Measurements from ENCODE around the gene NSG1. TPM values are rescaled to one million over a fixed set of nuclear protein-coding genes. Genes with fewer than 3 reads are reported as not detected.

The NSG1 gene
- total and polyA plus RNA-seq, 2 of the 4 experiments (the other 2 are of a cell fraction) = 0.72 to 1.6 TPM

DNA sequence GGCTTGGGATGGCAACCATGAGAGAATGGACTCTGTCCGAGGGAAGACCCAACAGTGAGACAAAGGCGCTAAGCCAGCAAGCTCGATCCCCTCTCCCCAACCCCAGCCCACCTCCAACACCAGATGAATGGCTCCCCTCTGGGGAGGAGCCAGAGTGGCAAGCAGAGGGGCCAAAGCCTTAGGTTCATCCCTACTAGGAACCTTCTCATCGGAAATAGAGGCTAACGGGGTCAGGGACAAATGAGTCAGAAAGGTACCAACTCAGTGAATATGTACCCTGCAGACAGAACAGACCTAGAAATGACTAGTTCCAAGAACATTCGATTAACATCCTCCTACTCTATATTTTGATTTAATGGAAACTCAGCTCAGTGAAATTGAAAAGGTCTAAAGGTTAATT lies 73.9 kb downstream of the NSG1 start:
- Histone ChIP-seq H3K56ac (ENCODE audit: extremely low read depth, insufficient read depth, low read length) (no peak overlapping the region), H3K27ac (ENCODE audit: insufficient read depth, low read length) (no peak overlapping the region), H2BK120ac (ENCODE audit: low read depth, low read length) (no peak overlapping the region), H3K4me3 (ENCODE audit: insufficient read depth, low read depth, low read length) (no peak overlapping the region), H2BK5ac (ENCODE audit: low read depth, low read length, poor library complexity, severe bottlenecking) (no peak overlapping the region), H3K18ac (ENCODE audit: low read depth, low read length) (no peak overlapping the region), H4K8ac (ENCODE audit: low read depth in 2 of 2, low read length in 2 of 2) (no peak overlapping the region), H3K14ac (replicated peaks; ENCODE audit: low read depth, low read length) (no peak overlapping the region), H2BK20ac (ENCODE audit: low read depth, low read length) (no peak overlapping the region), H2AK9ac (replicated peaks; ENCODE audit: low read depth, low read length, poor library complexity) (no peak overlapping the region), H3K4me1 (ENCODE audit: control insufficient read depth, insufficient read depth, low read length) (peaks cover 11% of the 10 kb centered on the region), H3K79me1 (ENCODE audit: low read depth in 1 of 2, low read length in 2 of 2) (peaks cover 28 to 29% of the 10 kb centered on the region in 2 experiments), H3K23ac (ENCODE audit: low read depth, low read length) (no peak overlapping the region), H4K5ac (ENCODE audit: low read depth, low read length) (no peak overlapping the region), H2AFZ (replicated peaks; ENCODE audit: low read length, poor library complexity) (no peak overlapping the region), H3K9me1 (ENCODE audit: insufficient read depth, low read length) (peaks cover 16% of the 10 kb centered on the region; the same call in 1 of the 2 replicates), H2AK5ac (ENCODE audit: low read depth, low read length) (no peak overlapping the region), H3K9me3 (ENCODE audit: control insufficient read depth, insufficient read depth, low read length) (no peaks in the 10 kb centered on the region), H4K20me1 (ENCODE audit: insufficient read depth, low read length) (no peaks in the 10 kb centered on the region), H2BK15ac (ENCODE audit: low read depth, low read length) (no peak overlapping the region), H3K4ac (ENCODE audit: low read depth, low read length) (no peak overlapping the region), H3K4me2 (ENCODE audit: low read depth, low read length) (no peak overlapping the region), H3K36me3 (ENCODE audit: control insufficient read depth, insufficient read depth, low read length) (peaks cover 14% of the 10 kb centered on the region), H3K27me3 (ENCODE audit: control insufficient read depth, insufficient read depth, low read length) (no peaks in the 10 kb centered on the region), H4K91ac (ENCODE audit: insufficient read depth, low read depth, low read length) (no peak overlapping the region), H3K9ac (ENCODE audit: low read depth, low read length) (no peak overlapping the region)
- intact Hi-C loops (cut with micrococcal nuclease) = no loop called here
- in situ Hi-C loops (cut with MboI; ENCODE audit: low sequenced_read_pairs) = no loop called here
- TF ChIP-seq, protein P1, sequence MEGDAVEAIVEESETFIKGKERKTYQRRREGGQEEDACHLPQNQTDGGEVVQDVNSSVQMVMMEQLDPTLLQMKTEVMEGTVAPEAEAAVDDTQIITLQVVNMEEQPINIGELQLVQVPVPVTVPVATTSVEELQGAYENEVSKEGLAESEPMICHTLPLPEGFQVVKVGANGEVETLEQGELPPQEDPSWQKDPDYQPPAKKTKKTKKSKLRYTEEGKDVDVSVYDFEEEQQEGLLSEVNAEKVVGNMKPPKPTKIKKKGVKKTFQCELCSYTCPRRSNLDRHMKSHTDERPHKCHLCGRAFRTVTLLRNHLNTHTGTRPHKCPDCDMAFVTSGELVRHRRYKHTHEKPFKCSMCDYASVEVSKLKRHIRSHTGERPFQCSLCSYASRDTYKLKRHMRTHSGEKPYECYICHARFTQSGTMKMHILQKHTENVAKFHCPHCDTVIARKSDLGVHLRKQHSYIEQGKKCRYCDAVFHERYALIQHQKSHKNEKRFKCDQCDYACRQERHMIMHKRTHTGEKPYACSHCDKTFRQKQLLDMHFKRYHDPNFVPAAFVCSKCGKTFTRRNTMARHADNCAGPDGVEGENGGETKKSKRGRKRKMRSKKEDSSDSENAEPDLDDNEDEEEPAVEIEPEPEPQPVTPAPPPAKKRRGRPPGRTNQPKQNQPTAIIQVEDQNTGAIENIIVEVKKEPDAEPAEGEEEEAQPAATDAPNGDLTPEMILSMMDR (conservative IDR thresholded peaks at IDR 0.05; ENCODE audit: low read depth, low read length) = no peak
- TF ChIP-seq MXI1 (IDR thresholded peaks at IDR 0.05; ENCODE audit: borderline replicate concordance, low read depth, low read length) (no peak), RCOR1 (IDR thresholded peaks at IDR 0.05; ENCODE audit: insufficient replicate concordance, low read length) (no peak), MAZ (IDR thresholded peaks at IDR 0.05; ENCODE audit: borderline replicate concordance, low read depth, low read length) (no peak)
- CTCF ChIA-PET = no interaction called here
- no CpG with 5 or more reads among the region's 6 CpGs for WGBS, 2 experiments (ENCODE audit: extremely low coverage in 2 of 2, insufficient read length in 1 of 2)
- no TSS peak for BruUV-seq (replicated peaks)
- DNase-seq = no peak
- no peak for ATAC-seq (ENCODE audit: low read depth)
- POLR2A ChIA-PET (ENCODE audit: unreplicated experiment) = no interaction called here
- dilution Hi-C loops (cut with HindIII; ENCODE audit: low sequenced_read_pairs, unreplicated experiment) = no loop called here
